Fibroblast of pulmonary artery (primary cell): ENCODE measurements around the gene POLR1A.

Experiments used
- DNase-seq: peaks from one replicate; pipeline ENCODE4 v3.0.0-alpha.2; 2010; ENCODE audit warnings: low read depth
- H3K4me3 ChIP-seq: replicated peaks from 2 replicates; pipeline ENCODE4 v1.5.1; 2011; ENCODE audit warnings: low read depth, mild to moderate bottlenecking, control low read depth, low read length, moderate library complexity
- TF ChIP-seq, protein P1 (sequence below): IDR thresholded peaks from 2 replicates; pipeline ENCODE4 v1.5.1; 2011; ENCODE audit warnings: mild to moderate bottlenecking, control low read depth, low read length, inconsistent platforms; ENCODE audit errors: missing control alignments

The POLR1A gene

DNA sequence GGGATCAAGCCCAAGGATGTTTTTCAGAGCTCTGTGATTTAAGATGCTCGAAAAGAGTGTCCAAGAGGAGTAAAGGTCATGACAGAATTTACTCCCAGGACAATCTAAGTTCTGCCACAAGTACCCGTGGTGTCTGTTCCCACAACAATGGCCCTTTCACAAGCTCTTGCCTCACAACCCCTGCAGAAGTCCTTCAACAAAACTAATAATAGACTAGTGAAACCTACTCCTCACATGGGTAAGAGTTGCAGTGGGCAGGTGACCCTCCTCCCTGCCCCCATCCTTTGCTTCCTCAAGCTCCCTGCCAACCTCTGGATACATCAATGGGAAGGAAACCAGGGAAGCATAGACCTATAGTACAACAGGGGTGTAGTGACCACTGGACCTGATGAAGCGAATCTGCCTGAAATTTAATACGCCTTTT, 35.3 kb upstream of the POLR1A start:
- TF ChIP-seq, protein P1, sequence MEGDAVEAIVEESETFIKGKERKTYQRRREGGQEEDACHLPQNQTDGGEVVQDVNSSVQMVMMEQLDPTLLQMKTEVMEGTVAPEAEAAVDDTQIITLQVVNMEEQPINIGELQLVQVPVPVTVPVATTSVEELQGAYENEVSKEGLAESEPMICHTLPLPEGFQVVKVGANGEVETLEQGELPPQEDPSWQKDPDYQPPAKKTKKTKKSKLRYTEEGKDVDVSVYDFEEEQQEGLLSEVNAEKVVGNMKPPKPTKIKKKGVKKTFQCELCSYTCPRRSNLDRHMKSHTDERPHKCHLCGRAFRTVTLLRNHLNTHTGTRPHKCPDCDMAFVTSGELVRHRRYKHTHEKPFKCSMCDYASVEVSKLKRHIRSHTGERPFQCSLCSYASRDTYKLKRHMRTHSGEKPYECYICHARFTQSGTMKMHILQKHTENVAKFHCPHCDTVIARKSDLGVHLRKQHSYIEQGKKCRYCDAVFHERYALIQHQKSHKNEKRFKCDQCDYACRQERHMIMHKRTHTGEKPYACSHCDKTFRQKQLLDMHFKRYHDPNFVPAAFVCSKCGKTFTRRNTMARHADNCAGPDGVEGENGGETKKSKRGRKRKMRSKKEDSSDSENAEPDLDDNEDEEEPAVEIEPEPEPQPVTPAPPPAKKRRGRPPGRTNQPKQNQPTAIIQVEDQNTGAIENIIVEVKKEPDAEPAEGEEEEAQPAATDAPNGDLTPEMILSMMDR, result no peak
- no peak overlapping the region for H3K4me3 ChIP-seq
- DNase-seq, result no peak

DNA sequence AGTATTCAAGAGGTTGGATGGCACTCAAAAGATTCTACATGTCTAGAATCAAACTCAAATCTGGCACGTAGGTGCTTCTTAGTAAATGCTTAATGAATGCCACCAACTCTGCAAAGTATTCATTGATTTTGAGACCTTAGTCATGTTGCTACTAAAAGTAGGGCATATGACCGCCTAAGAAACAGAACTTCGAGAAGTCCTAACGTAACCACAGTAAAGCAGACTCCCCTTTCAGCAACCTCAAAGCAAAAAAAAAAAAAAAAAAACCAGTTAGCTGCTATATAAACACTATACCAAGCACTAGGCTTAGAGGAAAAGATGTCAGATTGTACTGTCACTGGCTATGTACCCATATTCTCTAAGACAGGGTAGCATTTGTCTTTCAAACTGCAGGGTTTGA, 34.3 kb upstream of the POLR1A start:
- no peak for DNase-seq
- no peak overlapping the region for H3K4me3 ChIP-seq
- TF ChIP-seq, protein P1, result no peak

DNA sequence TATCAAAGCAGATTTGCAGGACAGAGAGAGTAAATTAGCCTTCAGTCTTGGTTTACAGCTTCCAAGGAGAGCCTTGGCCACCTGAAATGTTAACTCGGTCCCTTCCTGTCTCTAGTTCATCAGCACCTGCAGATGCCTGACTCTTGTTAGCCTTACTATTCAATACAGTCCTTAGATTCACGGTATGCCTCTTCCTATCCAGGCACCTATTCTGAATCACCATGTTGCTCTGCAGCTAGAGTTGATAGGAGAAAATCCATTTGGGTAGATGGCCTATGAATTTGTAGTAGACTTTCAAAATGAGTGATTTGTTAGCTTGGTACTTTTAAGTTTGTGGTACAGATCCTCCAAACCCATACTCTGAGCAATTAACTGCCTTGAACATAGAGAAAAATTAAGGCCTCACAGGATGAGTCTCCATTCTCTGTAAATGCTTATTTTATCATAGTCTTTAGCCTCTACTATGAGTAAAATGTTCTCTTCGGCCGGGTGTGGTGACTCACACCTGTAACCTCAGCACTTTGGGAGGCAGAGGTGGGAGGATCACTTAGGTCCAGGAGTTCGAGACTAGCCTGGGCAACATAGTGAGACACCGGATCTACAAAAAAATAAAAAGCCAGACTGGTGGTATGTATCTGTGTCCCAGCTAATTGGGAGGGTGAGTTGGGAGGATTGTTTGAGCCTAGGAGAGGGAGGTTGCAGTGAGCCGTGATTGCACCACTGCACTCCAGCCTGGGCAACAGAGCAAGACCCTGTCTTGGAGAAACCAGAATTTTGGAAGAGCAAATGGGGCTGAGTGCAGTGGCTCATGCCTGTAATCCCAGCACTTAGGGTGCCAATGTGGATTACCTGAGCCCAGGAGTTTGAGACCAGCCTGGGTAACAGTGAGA, 33.3 kb upstream of the POLR1A start:
- TF ChIP-seq, protein P1, result no peak
- H3K4me3 ChIP-seq, result no peak overlapping the region
- no peak for DNase-seq

DNA sequence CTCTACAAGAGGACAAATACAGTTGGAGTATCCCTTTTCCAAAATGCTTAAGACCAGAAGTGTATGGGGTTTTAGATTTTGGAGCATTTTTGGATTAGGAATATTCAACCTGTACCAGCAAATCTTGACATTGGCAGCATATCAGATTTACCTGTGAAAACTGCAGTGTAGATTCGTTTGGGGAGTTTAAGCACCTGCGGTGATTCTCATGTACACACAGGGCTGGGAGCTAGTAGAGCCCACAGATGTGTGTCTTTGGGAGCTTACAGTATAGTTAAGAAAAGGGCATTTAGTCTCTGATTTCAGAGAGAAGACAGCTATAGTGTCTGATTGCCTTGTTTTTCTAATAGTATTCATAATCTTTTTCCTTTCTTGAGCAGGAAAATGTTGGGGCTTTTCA, 30.5 kb upstream of the POLR1A start:
- H3K4me3 ChIP-seq, result no peak overlapping the region
- TF ChIP-seq, protein P1, result no peak
- no peak for DNase-seq

DNA sequence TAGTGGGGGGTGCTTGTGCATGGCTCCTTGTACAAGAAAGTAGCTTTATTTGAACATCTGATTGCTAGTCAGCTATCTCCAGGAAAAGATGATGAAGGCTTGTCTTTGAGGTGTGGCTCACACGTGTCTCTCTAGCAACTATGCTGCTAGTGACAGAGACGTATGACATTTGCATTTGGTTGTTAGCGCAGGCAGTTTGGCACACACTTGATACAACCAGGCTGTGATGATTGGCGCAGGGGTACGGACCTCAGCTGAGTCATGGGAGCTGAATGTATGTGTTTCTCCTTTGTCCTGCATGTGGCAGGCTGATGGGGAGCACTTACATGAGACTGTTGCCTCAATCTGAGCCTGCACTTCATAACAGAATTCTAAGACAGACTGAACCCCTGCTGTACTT, 30.0 kb upstream of the POLR1A start:
- no peak overlapping the region for H3K4me3 ChIP-seq
- no peak for DNase-seq
- TF ChIP-seq, protein P1, result no peak

DNA sequence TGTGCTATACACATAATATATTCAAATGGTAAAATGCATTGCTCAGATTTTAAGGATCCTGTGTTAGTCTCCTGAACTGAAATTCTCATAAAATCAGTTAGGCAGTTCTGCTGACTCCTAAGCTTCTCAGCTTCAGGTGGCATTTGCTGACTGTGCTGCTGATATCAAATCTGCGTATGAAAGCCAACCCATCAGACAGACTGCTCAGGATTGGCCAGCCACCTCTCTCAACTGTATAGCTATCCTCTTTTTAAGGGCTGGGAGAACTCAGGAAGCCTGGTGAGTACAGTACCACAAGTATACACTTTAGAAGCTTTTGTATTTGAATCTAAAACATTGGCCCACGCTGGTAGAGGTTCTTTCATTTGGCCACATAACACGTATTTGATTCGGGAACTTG, 29.0 kb upstream of the POLR1A start:
- DNase-seq, result no peak
- TF ChIP-seq, protein P1, result no peak

DNA sequence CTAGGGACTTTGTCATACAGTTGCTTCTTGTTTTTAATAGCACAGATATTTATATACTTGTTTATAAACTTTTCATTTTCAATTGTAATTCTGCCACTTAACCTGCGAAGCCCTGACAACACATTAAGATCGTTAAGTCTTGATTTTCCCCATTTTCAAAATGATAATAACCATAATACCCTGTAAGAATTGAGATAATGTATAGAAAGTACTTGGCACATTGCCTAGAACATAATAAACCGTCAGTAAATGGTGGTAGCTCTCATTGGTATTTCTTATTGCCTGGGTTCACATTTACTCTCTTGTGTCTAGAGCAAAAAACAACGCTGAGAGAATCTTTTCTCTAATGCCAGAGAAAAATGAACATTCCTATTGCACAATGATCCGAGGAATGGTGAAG, 19.0 kb upstream of the POLR1A start:
- H3K4me3 ChIP-seq, result no peak overlapping the region
- TF ChIP-seq, protein P1, result no peak
- DNase-seq, result no peak

More for the DNA sequence above, 29.0 kb upstream of the POLR1A start:
- no peak overlapping the region for H3K4me3 ChIP-seq
